ENCODE data around the gene IL1RAP. TPM values are rescaled to one million over a fixed set of nuclear protein-coding genes. Genes with fewer than 3 reads are reported as not detected.

Gene IL1RAP
- total RNA-seq, 1 donor from 2014 or later = 10.8 TPM

DNA sequence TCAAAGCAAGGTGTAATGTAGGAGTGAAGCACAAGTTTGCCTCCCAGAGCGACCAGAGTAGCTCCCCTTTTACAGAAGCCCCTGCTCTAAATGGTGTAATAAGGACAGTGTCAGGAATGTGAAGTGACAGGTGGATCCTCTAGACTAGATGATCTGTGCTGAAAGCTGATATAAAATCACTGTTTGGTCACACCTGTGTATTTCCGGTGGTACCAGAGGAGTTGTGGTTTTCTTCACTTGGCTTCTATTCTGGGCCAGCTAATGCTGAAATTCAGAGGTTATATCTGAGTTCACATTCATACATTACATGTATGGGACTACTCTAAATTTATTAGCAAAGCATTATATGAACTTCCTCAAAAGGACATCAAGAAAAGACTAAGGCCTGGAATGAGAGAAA lies 117.4 kb downstream of the IL1RAP start:
- H3K4me3 ChIP-seq (ENCODE audit: low read depth, low read length) = no peak overlapping the region
- DNase-seq (ENCODE audit: low read depth) = no peak
- H3K36me3 ChIP-seq (ENCODE audit: control insufficient read depth, insufficient read depth, low read length) = no peaks in the 10 kb centered on the region
- TF ChIP-seq, protein P1, sequence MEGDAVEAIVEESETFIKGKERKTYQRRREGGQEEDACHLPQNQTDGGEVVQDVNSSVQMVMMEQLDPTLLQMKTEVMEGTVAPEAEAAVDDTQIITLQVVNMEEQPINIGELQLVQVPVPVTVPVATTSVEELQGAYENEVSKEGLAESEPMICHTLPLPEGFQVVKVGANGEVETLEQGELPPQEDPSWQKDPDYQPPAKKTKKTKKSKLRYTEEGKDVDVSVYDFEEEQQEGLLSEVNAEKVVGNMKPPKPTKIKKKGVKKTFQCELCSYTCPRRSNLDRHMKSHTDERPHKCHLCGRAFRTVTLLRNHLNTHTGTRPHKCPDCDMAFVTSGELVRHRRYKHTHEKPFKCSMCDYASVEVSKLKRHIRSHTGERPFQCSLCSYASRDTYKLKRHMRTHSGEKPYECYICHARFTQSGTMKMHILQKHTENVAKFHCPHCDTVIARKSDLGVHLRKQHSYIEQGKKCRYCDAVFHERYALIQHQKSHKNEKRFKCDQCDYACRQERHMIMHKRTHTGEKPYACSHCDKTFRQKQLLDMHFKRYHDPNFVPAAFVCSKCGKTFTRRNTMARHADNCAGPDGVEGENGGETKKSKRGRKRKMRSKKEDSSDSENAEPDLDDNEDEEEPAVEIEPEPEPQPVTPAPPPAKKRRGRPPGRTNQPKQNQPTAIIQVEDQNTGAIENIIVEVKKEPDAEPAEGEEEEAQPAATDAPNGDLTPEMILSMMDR (IDR thresholded peaks at IDR 0.05; ENCODE audit: insufficient read depth, low read length, poor library complexity, severe bottlenecking) = no peak
- H3K27me3 ChIP-seq (ENCODE audit: control insufficient read depth, insufficient read depth, low read length) = no peaks in the 10 kb centered on the region

DNA sequence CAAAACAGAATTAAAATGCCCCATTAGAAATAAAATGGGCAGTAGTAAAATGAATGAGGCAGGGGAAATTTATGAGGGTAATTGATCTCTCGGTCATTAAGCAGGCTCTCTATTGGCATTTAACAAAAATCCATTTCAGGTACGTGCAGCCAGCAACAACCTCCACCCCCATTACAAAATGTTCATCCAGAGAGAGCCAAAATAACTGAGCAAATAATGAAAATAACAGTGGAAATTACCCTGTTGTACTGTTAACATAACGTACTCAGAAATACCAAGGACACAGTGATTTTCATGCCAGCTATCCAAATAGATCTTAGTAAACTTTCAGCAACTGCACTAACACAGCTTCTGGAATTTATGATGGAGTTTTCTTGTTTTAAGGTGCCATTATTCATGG lies 127.7 kb downstream of the IL1RAP start:
- Histone ChIP-seq H3K36me3 (ENCODE audit: control insufficient read depth, insufficient read depth, low read length) (no peaks in the 10 kb centered on the region), H3K4me3 (ENCODE audit: low read depth, low read length) (no peak overlapping the region)
- TF ChIP-seq, protein P1 (IDR thresholded peaks at IDR 0.05; ENCODE audit: insufficient read depth, low read length, poor library complexity, severe bottlenecking) = no peak

DNA sequence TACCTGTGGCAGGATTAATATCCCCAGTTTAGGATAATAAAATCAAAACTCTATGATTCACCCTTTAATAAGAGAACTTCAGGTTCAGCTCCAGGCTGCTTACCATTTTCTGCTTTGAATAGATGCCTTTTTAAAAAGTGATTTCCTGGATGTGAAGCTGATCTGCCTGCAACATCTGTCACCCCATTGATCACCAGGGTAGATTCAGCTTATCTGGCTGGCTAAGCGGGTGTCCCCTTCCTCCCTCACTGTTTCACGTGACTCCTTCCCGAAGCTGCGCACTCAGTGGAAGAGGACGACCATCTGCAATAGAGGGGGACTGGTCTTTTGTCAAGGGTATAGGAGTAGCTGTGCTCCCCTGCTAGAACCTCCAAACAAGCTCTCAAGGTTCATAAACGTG lies 128.1 kb downstream of the IL1RAP start:
- H3K4me3 ChIP-seq (ENCODE audit: low read depth, low read length) = no peak overlapping the region
- no peaks in the 10 kb centered on the region for H3K36me3 ChIP-seq (ENCODE audit: control insufficient read depth, insufficient read depth, low read length)
- TF ChIP-seq, protein P1 (IDR thresholded peaks at IDR 0.05; ENCODE audit: insufficient read depth, low read length, poor library complexity, severe bottlenecking) = no peak
- DNase-seq (ENCODE audit: low read depth) = no peak
- no peaks in the 10 kb centered on the region for H3K27me3 ChIP-seq (ENCODE audit: control insufficient read depth, insufficient read depth, low read length)

More for the DNA sequence above, 127.7 kb downstream of the IL1RAP start:
- H3K27me3 ChIP-seq (ENCODE audit: control insufficient read depth, insufficient read depth, low read length) = no peaks in the 10 kb centered on the region
- DNase-seq (ENCODE audit: low read depth) = no peak

DNA sequence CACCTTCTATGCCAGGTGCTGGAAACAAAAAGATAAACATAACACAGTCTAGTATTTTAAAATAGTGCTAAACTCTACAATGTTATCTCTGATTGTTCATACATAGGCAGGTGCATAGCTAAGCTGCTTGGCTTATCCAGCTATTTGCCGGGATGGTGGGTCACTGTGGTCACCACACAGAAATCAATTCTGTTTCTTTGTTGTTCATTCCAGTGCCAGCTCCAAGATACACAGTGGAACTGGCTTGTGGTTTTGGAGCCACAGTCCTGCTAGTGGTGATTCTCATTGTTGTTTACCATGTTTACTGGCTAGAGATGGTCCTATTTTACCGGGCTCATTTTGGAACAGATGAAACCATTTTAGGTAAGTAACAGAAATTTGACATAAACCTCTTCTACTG lies 130.2 kb downstream of the IL1RAP start:
- Histone ChIP-seq H3K36me3 (ENCODE audit: control insufficient read depth, insufficient read depth, low read length) (no peaks in the 10 kb centered on the region), H3K27me3 (ENCODE audit: control insufficient read depth, insufficient read depth, low read length) (no peaks in the 10 kb centered on the region), H3K4me3 (ENCODE audit: low read depth, low read length) (no peak overlapping the region)
- no peak for DNase-seq (ENCODE audit: low read depth)
- TF ChIP-seq, protein P1 (IDR thresholded peaks at IDR 0.05; ENCODE audit: insufficient read depth, low read length, poor library complexity, severe bottlenecking) = no peak

DNA sequence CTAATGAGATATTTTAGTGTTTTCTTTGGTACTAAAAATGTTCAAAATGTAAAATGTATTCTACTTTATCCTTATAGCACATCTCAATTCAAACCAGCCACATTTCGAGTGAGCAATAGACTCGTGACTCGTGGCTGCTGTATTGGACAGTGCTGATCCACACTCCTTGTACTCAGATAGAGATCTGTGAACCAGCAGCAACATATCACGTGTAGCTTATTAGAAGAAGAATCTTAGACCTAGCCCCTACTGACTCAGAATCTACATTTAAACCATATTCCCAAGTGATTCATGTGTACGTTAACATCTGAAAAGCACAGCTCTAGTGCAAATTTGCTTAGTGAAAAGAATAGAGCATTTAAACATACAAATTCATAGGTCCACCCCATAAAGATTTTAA lies 130.9 kb downstream of the IL1RAP start:
- H3K4me3 ChIP-seq (ENCODE audit: low read depth, low read length) = no peak overlapping the region
- DNase-seq (ENCODE audit: low read depth) = no peak
- TF ChIP-seq, protein P1 (IDR thresholded peaks at IDR 0.05; ENCODE audit: insufficient read depth, low read length, poor library complexity, severe bottlenecking) = no peak
- H3K36me3 ChIP-seq (ENCODE audit: control insufficient read depth, insufficient read depth, low read length) = no peaks in the 10 kb centered on the region
- H3K27me3 ChIP-seq (ENCODE audit: control insufficient read depth, insufficient read depth, low read length) = no peaks in the 10 kb centered on the region

DNA sequence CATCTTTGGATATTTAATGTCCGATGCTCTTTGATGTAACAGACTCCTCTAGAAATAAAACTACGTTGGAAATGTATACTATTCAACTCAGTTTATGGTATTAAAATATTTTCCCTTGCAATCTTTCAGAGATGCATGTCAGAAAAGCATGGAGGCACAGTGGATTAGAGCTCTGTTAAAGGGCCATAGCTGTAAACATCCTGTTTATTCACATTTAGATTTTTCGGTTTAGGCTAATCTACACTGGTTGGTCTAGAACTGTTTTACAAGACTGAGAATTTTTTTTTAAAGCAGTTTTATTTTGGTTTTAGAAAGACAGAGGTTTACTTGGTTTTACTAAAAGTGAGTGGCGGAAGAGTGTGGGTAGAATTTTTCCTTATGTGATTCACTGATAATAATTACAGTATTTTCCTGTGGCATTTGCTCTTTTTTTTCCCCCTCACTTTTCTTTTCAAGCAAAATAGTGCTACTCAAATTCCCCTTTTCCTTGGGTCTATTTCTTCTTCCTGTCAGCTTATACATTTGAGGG lies 132.1 kb downstream of the IL1RAP start:
- Histone ChIP-seq H3K36me3 (ENCODE audit: control insufficient read depth, insufficient read depth, low read length) (no peaks in the 10 kb centered on the region), H3K4me3 (ENCODE audit: low read depth, low read length) (no peak overlapping the region), H3K27me3 (ENCODE audit: control insufficient read depth, insufficient read depth, low read length) (no peaks in the 10 kb centered on the region)
- no peak for DNase-seq (ENCODE audit: low read depth)
- TF ChIP-seq, protein P1 (IDR thresholded peaks at IDR 0.05; ENCODE audit: insufficient read depth, low read length, poor library complexity, severe bottlenecking) = no peak
